Smooth muscle cell (in vitro differentiated cells): ENCODE data around the gene MMP17. TPM values are rescaled to one million over a fixed set of nuclear protein-coding genes. Genes with fewer than 3 reads are reported as not detected.

Experiments used
- DNase-seq: peaks from one replicate; lab custom pipeline; 2025; ENCODE audit not compliant: unreplicated experiment; lab: John Stamatoyannopoulos, UW
- H2AFZ ChIP-seq: fragments of 200-600 bp; sonication (generic); 2 replicates; pipeline ENCODE4 v1.6.0; 2016; ENCODE audit warnings: antibody characterized with exemption, low read depth, mild to moderate bottlenecking
- H3F3A ChIP-seq: fragments of 200-600 bp; sonication (generic); 2 replicates; pipeline ENCODE4 v1.6.0; 2017; ENCODE audit warnings: antibody characterized with exemption, low read depth
- H3K27ac ChIP-seq: fragments of 200-600 bp; sonication (generic); 2 replicates; pipeline ENCODE4 v1.5.1; 2016; ENCODE audit warnings: low read depth, mild to moderate bottlenecking
- H3K27me3 ChIP-seq: fragments of 200-600 bp; sonication (generic); 2 replicates; pipeline ENCODE4 v1.6.1; 2016; ENCODE audit warnings: low read depth, mild to moderate bottlenecking
- H3K36me3 ChIP-seq: fragments of 200-600 bp; sonication (generic); 2 replicates; pipeline ENCODE4 v1.5.1; 2016; ENCODE audit warnings: low read depth
- H3K4me1 ChIP-seq: fragments of 200-600 bp; sonication (generic); 2 replicates; pipeline ENCODE4 v1.5.1; 2016; ENCODE audit warnings: low read depth
- H3K4me2 ChIP-seq: fragments of 200-600 bp; sonication (generic); 2 replicates; pipeline ENCODE4 v1.6.0; 2016; ENCODE audit warnings: mild to moderate bottlenecking
- H3K4me3 ChIP-seq: fragments of 200-600 bp; sonication (generic); 2 replicates; pipeline ENCODE4 v1.5.1; 2016; ENCODE audit warnings: mild to moderate bottlenecking
- H3K79me2 ChIP-seq: fragments of 200-600 bp; sonication (generic); 2 replicates; pipeline ENCODE4 v1.6.0; 2016; ENCODE audit warnings: low read depth, mild to moderate bottlenecking
- H3K9ac ChIP-seq: fragments of 200-600 bp; sonication (generic); 2 replicates; pipeline ENCODE4 v1.6.0; 2016; ENCODE audit warnings: low read depth
- H3K9me3 ChIP-seq: fragments of 200-600 bp; sonication (generic); replicated peaks from 2 replicates; pipeline ENCODE4 v1.5.1; 2016; ENCODE audit warnings: low read depth
- H4K20me1 ChIP-seq: fragments of 200-600 bp; sonication (generic); 2 replicates; pipeline ENCODE4 v1.6.0; 2016; ENCODE audit warnings: low read depth
- CTCF ChIP-seq: fragments of 200-600 bp; sonication (generic); IDR thresholded peaks from 2 replicates; pipeline ENCODE4 v1.5.1; 2017; ENCODE audit warnings: borderline replicate concordance, mild to moderate bottlenecking, antibody characterized with exemption; ENCODE audit not compliant: insufficient read depth, poor library complexity, severe bottlenecking
- whole genome bisulfite sequencing: methylation state at CpG from one replicate; pipeline ENCODE4 v1.1.7; 2016; ENCODE audit warnings: low lambda C conversion rate; 5-methylcytosine and 5-hydroxymethylcytosine counted together
- polyA plus RNA-seq: library from polyadenylated mRNA; unstranded; fragments of >200 nt; fragmentation: Nextera tagmentation; extraction: Ambion mirVana; gene quantifications from 2 replicates; pipeline ENCODE4 v1.2.1, GENCODE V29; 2016
- total RNA-seq: library from RNA; depleted of rRNA; stranded (reverse); fragments of >200 nt; gene quantifications from 2 replicates; pipeline ENCODE4 v1.2.3, GENCODE V29; 2014

Gene MMP17
- total and polyA plus RNA-seq, 2 experiments from 2014 or later, result 1.3 to 1.6 TPM

GRCh38 chr12:131796411-131796736 lies 31.8 kb upstream of the MMP17 start:
- H3K4me3 ChIP-seq, result no peak overlapping the region
- no peak overlapping the region for H3K9ac ChIP-seq
- H3F3A ChIP-seq, result no peaks in the 10 kb centered on the region
- H3K4me1 ChIP-seq, result peaks cover 10% of the 10 kb centered on the region
- H3K79me2 ChIP-seq, result no peaks in the 10 kb centered on the region
- no peaks in the 10 kb centered on the region for H3K36me3 ChIP-seq
- H2AFZ ChIP-seq, result no peak overlapping the region
- no peaks in the 10 kb centered on the region for H4K20me1 ChIP-seq
- H3K27me3 ChIP-seq, result no peaks in the 10 kb centered on the region
- no peak for DNase-seq
- no peak for TF ChIP-seq CTCF
- H3K9me3 ChIP-seq, result no peaks in the 10 kb centered on the region
- 90% methylated on average over 6 of the region's 6 CpGs for WGBS
- no peak overlapping the region for H3K4me2 ChIP-seq
- no peak overlapping the region for H3K27ac ChIP-seq

GRCh38 chr12:131796754-131797587 lies 31.2 kb upstream of the MMP17 start:
- TF ChIP-seq CTCF, result no peak

GRCh38 chr12:131797588-131797934 lies 30.6 kb upstream of the MMP17 start:
- Histone ChIP-seq H3K36me3 (no peaks in the 10 kb centered on the region), H3K27me3 (no peaks in the 10 kb centered on the region), H3K4me3 (no peak overlapping the region), H4K20me1 (no peaks in the 10 kb centered on the region), H3K9me3 (no peaks in the 10 kb centered on the region), H3F3A (no peaks in the 10 kb centered on the region), H3K4me1 (peaks cover 10% of the 10 kb centered on the region), H3K9ac (no peak overlapping the region), H3K27ac (no peak overlapping the region), H3K4me2 (no peak overlapping the region), H3K79me2 (no peaks in the 10 kb centered on the region), H2AFZ (no peak overlapping the region)
- 99% methylated on average over 10 of the region's 10 CpGs for WGBS
- DNase-seq, result no peak
- TF ChIP-seq CTCF, result no peak

More at GRCh38 chr12:131796754-131797587, 31.2 kb upstream of the MMP17 start:
- Histone ChIP-seq H3K9ac (no peak overlapping the region), H3K27me3 (no peaks in the 10 kb centered on the region), H3K4me2 (no peak overlapping the region), H2AFZ (no peak overlapping the region), H4K20me1 (no peaks in the 10 kb centered on the region), H3K4me1 (peaks cover 10% of the 10 kb centered on the region), H3K27ac (no peak overlapping the region), H3K79me2 (no peaks in the 10 kb centered on the region), H3F3A (no peaks in the 10 kb centered on the region), H3K9me3 (no peaks in the 10 kb centered on the region), H3K36me3 (no peaks in the 10 kb centered on the region), H3K4me3 (no peak overlapping the region)
- no peak for DNase-seq
- 95% methylated on average over 26 of the region's 28 CpGs for whole genome bisulfite sequencing

- WGBS, result 94% methylated on average over 21 of the region's 21 CpGs
- H3F3A ChIP-seq, result no peaks in the 10 kb centered on the region
- no peak for TF ChIP-seq CTCF
- DNase-seq, result no peak
- H3K9me3 ChIP-seq, result no peaks in the 10 kb centered on the region
- no peak overlapping the region for H3K27ac ChIP-seq
- H2AFZ ChIP-seq, result no peak overlapping the region
- no peaks in the 10 kb centered on the region for H3K27me3 ChIP-seq
- H4K20me1 ChIP-seq, result no peaks in the 10 kb centered on the region
- no peak overlapping the region for H3K4me2 ChIP-seq
- no peaks in the 10 kb centered on the region for H3K79me2 ChIP-seq
- H3K4me3 ChIP-seq, result no peak overlapping the region
- H3K36me3 ChIP-seq, result no peaks in the 10 kb centered on the region
- no peaks in the 10 kb centered on the region for H3K4me1 ChIP-seq
- H3K9ac ChIP-seq, result no peak overlapping the region
Measured at GRCh38 chr12:131799195-131799594, 29.0 kb upstream of the MMP17 start.
